SK-N-MC (cell line): ENCODE data around the gene CHD8.

Experiments used
- EZH2 ChIP-seq: fragments of 200-600 bp; sonication (generic); IDR thresholded peaks from one replicate; pipeline ENCODE4 v1.6.1; 2017; ENCODE audit warnings: antibody characterized with exemption
- FOXP2 ChIP-seq: optimal IDR thresholded peaks from 2 replicates; pipeline ENCODE3; 2011; ENCODE audit warnings: mild to moderate bottlenecking, moderate library complexity; ENCODE audit not compliant: insufficient read depth; ENCODE audit errors: extremely low read length, control extremely low read depth
- POLR2AphosphoS5 ChIP-seq: IDR thresholded peaks from 2 replicates; pipeline ENCODE4 v1.6.1; 2012; ENCODE audit warnings: mild to moderate bottlenecking, low read depth, low read length, borderline replicate concordance

- TF ChIP-seq EZH2: no peak
- no peak for TF ChIP-seq POLR2AphosphoS5
- no peak for TF ChIP-seq FOXP2
These were observed 39.2 kb upstream of the CHD8 start for GRCh38 chr14:21494902-21495762.
